ENCODE results near the gene SDCCAG8. TPM values are rescaled to one million over a fixed set of nuclear protein-coding genes. Genes with fewer than 3 reads are reported as not detected.

SDCCAG8 gene
- total RNA-seq, 1 experiment from 2014 or later, result 18.7 TPM

DNA sequence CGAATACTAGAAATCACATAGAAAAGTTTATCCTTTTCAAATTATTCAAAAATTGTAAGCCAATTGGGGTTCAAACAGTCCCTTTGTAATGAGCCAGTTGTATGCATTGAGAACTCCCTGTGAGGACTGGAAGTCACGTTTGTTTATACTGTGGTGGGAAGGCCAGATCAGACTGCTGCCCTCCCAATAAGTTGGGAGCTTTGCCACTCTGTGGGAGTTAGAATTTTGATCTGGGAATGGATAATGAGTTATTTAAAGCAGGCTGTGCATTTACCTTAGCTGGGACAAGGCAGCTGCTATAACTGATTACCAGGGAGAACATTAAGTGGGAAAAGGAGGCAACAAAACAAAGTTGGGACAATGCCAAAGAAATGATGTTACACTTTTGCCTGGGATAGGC lies 178.8 kb downstream of the SDCCAG8 start:
- no peak for DNase-seq (ENCODE audit: low spot score)
- in situ Hi-C loops (cut with HindIII; ENCODE audit: low sequenced_read_pairs), result no loop called here

DNA sequence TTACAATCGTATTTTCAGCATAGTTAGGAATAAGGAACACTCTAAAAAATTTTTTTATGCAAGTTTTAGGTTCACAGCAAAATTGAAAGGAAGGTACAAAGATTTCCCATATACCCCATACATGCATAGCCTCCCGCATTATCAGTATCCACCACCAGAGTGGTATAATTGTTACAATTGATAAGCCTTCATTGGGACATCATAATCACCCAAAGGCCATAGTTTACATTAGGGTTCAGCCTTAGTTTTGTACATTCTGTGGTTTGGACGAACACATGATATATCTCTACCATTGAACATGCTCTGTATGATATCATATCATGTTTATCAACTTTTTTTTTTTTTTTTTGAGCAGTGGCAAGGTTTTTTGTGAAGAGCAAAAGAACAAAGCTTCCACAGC lies 180.0 kb downstream of the SDCCAG8 start:
- DNase-seq (ENCODE audit: low spot score), result no peak
- in situ Hi-C loops (cut with HindIII; ENCODE audit: low sequenced_read_pairs), result no loop called here

DNA sequence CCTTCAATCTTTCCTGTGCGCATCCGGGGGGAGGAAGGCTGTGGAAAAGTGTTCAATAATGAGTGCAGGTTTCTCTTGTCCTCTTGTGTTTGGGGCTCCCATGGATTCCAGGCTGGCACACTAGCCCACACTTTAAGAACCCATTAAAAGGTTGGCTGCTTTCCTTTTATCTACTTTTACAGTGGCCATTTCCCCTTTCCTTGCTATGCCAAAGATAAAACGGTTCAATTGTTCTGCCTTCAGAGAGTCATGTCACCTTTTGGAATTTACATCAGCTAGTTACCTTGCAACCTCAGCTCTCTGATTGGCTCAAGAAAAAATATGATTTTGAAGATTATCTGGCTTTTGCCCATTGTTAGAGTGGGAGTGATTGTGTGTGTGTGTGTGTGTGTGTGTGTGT lies 182.3 kb downstream of the SDCCAG8 start:
- DNase-seq (ENCODE audit: low spot score), result no peak
- in situ Hi-C loops (cut with HindIII; ENCODE audit: low sequenced_read_pairs), result no loop called here

DNA sequence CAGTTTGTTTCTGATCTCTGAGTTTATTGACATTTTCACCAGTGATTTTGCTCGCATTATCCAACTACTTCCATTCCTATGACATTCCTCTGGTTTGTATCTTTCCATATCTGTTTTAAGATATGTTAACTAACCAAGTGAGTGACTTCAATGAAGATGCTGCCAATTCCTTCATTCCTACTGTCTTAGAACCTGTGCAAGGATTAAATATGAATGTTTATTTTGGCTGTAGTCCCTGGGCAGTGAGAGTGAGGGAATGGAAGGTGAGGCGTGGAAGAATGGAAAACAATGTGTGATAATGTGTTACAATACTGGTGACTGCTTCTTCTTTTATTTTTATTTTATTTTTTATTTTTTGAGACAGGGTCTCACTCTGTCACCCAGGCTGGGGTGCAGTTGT lies 183.0 kb downstream of the SDCCAG8 start:
- in situ Hi-C loops (cut with HindIII; ENCODE audit: low sequenced_read_pairs), result no loop called here
- DNase-seq (ENCODE audit: low spot score), result no peak

DNA sequence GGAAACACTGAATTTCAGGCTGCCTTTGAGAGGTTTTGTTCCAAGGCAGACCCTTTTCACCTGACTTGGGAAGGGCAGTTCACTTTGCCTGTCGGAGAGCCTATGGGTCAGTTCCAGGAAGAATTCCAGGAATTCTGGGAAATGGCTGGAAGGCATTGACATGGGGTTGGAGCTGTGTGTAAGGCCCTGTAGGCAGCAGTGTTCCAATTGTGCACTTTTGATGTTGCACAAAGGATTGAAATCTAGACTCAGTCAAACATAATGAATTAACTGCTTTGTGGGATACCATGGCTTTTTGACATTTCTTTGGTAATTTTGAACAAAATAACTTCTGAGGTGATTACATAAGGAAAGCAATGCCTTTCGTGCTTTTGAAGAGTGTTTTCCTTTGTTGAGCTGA lies 184.6 kb downstream of the SDCCAG8 start:
- DNase-seq (ENCODE audit: low spot score), result no peak
- in situ Hi-C loops (cut with HindIII; ENCODE audit: low sequenced_read_pairs), result no loop called here

DNA sequence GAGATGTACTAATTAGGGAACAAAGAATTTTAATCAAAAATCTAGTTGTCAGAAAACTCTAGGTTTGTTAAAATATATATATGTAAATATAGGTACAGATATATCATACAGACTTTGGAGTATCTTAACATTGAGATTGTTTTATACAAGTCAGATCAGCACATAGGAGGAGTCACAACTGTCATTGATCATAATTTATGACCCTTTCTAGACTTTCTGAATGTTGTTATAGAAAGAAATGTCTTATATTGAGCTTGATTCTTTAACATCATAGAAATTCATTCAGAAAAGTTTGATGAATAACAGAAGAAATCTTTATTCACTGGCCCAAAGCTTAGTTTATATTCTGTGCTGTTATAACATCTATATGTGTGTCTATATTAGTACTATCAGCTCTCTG lies 185.8 kb downstream of the SDCCAG8 start:
- in situ Hi-C loops (cut with HindIII; ENCODE audit: low sequenced_read_pairs), result no loop called here

DNA sequence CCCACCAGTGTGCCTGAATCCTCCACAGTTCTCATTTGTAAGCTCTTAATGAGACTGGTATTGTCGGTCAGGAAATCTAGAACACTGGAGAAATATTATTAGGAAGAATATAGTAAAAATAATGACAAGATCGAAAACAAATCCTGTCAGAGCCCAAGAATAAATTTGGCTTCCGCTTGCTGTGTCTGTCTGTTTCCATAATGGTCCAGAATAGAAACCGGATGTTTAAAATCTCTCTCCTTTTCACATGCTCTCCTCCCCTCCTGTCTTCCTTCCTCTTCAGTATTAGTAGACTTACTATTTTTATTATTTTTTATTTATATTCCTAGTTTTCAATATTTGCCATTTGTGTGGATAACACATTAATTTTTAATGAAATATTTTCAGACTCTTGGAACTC lies 187.7 kb downstream of the SDCCAG8 start:
- in situ Hi-C loops (cut with HindIII; ENCODE audit: low sequenced_read_pairs), result no loop called here
- DNase-seq (ENCODE audit: low spot score), result no peak

More for the DNA sequence above, 185.8 kb downstream of the SDCCAG8 start:
- DNase-seq (ENCODE audit: low spot score), result no peak

DNA sequence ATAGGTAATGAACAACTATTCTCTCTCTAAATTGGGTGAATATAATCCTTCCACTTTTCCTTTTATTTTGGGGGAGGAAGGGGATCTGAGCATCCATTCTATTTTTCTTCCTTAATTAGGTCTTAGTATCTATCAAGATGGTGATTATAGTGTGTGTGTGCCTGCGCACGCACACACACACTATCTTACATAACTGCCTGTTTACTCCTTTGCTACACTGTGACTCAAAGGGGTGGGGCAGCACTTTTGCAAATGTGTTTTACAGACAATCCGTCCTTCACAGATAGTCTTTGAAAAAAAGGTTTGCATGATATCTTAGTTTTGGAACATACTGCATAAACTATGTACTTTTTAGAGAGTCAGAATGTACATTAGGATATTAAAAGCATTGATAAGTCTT lies 191.5 kb downstream of the SDCCAG8 start:
- in situ Hi-C loops (cut with HindIII; ENCODE audit: low sequenced_read_pairs), result no loop called here
- DNase-seq (ENCODE audit: low spot score), result no peak

DNA sequence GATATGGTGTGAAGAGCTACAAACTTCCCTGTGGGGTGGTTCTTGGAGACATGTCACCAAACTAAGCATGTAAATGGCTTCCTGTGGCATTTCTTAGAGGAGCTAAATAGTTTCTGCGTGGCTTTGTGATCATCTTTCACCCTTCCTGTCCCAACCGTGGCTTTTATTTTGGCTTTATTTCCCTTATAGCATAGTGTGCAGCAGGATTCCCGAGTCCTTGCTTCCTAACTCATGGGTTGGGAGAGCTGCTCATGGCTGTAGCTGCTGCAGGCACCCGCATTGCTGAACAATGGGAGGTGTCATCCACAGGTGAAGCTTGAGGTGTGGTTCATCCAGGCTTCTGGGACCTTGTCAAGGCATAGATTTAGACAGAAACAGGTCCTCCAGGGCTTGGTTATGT lies 192.0 kb downstream of the SDCCAG8 start:
- in situ Hi-C loops (cut with HindIII; ENCODE audit: low sequenced_read_pairs), result no loop called here
- no peak for DNase-seq (ENCODE audit: low spot score)

DNA sequence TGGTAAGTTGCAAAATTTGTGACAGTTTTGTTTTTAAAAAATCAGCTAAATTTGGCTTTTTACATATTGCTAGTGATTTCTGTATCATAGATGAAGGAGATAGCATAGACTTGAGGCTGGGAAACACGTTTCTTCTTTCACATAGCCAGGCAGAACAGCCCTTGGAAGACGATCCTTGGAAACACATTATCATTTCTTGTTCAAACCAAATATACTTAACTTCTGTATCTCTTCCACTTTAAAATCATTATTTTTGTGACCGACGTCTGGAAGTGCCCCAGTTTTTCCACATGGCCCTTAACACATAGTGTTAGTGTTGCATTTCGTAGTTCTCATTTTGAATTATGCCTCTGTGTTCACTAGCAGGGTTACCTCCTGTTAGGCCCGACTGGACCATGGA lies 193.5 kb downstream of the SDCCAG8 start:
- DNase-seq (ENCODE audit: low spot score), result no peak
- in situ Hi-C loops (cut with HindIII; ENCODE audit: low sequenced_read_pairs), result no loop called here

DNA sequence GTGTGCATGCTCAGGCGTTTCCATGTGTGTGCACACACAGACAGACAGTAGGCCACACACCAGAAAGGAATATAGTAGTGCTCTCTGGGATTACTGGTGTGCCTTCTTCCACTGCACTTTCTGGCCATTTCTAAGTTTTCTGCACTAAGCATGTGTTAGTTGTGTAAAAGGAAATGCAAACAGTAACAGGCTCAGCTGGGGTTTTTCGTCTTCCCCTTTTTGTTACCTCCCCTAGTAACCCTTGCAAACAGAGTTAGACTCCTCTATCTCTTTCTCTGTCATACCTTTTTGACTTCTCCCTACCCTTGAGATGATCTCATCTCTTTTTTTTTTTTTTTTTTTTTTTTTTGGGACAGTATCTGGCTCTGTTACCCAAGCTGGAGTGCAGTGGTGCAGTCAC lies 196.3 kb downstream of the SDCCAG8 start:
- in situ Hi-C loops (cut with HindIII; ENCODE audit: low sequenced_read_pairs), result no loop called here
- no peak for DNase-seq (ENCODE audit: low spot score)

DNA sequence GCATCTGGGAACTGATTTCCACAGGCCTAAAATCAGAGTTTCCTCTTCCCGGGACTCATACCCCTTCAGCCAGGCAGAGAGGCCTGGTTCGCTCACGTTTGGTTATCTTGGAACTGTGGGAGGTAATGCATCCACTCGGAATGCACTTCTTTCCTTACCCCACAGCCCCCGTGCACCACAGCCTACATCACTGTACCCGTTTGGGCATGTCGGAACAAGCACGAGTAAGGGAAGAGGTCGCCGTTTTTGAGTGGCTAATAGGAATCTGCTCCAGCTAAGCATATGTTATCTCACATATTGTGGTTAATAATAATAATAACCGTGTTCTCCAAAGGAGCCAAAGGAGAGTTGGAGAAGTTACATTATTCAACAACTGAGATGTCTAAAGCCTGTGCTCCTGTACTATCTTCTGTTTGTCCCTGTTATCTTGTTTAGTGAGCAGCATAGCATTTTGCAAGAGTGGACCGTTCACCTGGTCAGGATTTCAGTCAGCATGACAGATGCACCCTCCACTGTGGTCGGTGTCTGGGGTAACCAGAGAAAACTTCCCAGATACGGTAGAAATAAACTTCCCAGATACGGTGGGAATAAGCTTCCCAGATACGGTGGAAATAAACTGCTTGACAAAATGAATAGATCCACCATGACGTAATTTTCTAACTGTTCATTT lies 198.6 kb downstream of the SDCCAG8 start:
- DNase-seq (ENCODE audit: low spot score), result no peak
- in situ Hi-C loops (cut with HindIII; ENCODE audit: low sequenced_read_pairs), result no loop called here

DNA sequence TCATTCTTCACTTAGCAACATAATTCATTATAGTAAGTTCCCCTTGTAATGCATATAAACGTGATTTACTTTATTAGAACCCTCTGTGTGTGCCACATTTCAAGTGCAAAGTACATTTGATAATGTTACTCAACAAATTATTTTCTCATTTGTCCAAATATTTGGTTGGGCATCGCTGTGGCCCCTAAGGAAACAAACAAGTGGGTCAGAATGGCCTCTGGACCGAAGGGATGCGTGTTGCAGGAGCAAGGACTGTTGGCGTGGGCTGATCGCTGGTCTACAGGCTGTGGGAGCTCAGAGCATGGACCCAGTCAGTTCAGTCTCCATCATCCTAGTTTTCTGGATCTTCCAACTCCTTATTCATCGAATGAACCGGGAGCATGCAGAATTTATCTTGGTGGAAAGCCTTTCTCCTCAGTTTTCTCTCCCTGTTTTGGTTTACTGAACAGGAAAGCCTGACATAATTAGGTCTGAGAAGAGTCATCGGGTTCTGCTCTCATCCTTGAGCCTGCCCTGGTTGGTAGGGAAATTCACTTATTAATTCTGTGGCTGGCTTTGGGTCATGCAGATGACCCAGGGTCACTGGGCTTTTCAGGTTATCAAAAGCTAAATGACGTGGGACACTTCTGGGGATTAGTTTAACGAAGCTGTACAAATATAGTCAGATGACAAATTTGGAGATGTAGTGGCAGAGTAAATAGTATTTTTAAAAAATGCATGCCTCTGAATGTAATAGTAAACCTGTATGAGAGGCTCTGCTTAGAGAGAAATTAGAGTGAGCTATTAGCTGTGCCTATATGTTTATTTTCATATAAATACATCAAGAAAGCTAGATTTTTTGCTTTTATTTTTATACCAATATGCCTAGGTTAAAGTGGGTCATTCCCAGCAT lies 200.2 kb downstream of the SDCCAG8 start:
- no peak for DNase-seq (ENCODE audit: low spot score)
- in situ Hi-C loops (cut with HindIII; ENCODE audit: low sequenced_read_pairs), result no loop called here

DNA sequence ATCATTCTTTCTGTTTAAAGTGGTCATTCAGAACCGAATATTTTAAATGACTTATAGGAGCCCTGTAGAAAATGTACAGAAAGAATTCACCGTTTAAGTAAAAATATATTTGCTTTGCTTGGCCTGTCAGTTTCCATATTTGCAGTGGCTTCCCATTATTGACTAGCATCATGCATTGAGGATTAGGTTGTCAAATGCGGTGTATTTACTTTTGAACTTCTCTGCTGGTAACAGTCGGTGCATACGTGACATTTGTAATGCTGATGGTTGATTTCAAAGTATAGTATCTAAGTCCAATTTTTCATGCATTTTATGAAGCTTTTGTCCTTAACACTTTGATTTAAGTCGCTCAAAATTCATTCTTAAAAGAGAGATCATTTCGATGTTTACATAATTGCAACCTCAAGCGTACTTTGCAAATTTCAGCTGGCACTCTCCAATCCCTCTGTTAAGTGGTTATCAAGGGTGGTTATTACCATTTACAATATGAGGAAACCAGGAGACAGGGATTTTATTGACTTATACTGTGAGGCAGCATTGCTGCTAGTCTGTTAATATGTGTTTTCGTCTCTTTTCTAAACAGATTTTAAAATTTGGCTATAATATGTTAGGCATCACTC lies 201.6 kb downstream of the SDCCAG8 start:
- DNase-seq (ENCODE audit: low spot score), result no peak
- in situ Hi-C loops (cut with HindIII; ENCODE audit: low sequenced_read_pairs), result no loop called here

DNA sequence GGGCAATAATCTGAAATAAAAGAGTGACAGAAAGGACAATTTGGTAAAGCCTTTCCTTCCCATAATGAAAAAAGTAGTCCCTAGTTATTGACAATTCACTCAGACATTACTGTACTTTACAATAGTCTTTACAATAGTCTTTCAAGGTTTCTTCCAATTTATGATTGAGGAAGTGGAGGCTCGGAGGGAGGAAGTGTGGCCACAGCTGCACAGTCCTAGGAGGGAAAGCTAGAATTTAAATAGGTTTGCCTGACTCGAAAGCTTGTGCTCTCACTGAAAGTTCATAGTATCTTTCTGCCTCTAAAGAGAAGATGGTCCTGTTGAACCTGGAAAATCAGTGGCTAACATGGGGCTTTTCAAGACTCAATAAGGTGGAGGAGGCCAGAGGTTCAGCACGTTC lies 203.2 kb downstream of the SDCCAG8 start:
- DNase-seq (ENCODE audit: low spot score), result no peak
- in situ Hi-C loops (cut with HindIII; ENCODE audit: low sequenced_read_pairs), result no loop called here

DNA sequence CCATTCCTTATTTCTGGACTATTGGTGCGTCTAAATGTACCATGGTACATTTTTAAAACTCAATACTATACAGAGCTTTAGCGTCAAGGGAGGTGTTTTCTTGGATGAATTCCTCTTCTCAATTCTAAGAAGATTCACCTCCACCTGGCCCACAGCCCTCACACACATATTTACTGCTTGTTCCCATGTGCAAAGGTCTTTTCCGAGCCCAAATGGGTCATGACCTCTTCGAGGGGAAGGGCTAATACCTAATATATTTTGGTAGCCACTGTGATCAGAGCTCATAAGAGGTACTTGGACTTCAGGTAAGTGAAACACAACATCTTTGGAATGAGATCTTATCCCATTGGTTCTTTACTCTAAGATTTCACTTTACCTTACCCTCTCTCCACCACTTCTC lies 205.9 kb downstream of the SDCCAG8 start:
- no peak for DNase-seq (ENCODE audit: low spot score)
- in situ Hi-C loops (cut with HindIII; ENCODE audit: low sequenced_read_pairs), result no loop called here

DNA sequence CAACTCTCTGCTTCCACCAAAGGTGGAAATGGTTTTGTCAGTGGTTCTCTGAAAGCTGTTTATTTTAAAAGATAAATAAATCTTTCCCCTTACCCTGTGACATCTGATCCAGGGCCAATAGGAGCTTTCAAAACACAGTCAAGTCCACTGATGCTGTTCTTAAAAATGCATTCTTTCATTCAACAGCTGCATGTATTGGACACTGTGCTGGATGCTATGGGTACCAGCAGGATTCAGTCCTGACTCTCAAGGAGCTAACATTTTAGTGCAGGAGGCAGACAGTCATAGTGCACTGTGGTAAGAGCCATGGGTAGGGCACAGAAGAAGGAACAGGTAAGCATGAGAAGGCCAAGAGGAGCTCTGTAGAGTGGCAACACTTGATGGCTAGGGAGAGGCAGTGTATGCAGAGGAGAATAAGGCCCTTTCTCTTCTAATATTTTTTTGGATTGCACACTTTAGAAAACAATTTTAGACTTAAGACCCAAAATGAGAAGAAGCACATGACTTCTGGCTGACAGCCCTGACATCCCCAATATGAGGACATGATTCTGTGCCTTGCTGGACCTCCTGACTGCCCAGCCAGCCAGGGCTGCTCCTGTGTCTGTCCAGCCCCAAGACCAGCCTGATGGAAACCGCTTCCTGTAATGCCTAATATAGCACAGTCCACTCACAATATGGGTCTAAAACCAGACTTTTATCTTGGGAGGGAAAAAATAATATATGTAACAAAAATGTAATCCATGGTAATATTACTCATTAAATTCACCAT lies 207.3 kb downstream of the SDCCAG8 start:
- DNase-seq (ENCODE audit: low spot score), result no peak
- in situ Hi-C loops (cut with HindIII; ENCODE audit: low sequenced_read_pairs), result no loop called here

DNA sequence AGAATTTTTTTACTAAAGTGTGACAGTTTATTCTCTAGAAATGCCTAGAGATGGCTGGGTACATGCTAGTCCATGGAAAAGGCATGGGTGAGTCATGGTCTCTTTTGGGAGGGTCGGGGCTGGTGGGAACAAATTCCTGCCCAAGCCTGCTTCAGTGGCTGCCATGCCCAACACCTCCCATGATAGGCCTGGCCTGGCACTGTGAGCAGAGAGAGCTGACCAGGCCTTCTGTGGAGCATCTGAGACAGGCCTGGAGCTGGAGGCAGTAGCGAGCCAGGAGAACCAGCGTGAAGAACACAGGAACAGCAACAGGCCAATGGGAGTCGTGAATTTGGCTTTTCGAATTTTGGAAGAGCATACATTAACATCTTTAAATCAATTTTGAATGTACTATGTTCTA lies 209.2 kb downstream of the SDCCAG8 start:
- no peak for DNase-seq (ENCODE audit: low spot score)
- in situ Hi-C loops (cut with HindIII; ENCODE audit: low sequenced_read_pairs), result no loop called here

DNA sequence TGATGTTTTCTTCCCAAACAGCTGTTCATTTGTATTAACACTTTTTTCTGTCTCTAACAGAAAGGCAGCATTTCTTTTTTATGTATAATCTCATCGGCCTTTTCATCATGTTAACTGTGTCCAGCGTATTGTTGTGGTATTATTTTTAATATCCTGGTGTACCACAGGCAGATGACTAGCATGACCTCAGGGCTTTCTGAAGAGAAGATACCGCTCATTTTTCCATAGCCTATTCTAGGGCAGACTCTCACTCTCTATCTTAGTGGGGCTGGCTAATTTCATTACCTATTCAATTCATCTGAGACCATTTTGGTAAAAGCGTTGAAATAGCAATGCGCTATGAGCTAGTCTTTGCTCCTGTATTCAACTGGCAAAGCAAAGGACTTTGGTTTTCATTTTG lies 209.9 kb downstream of the SDCCAG8 start:
- no peak for DNase-seq (ENCODE audit: low spot score)
- in situ Hi-C loops (cut with HindIII; ENCODE audit: low sequenced_read_pairs), result no loop called here

DNA sequence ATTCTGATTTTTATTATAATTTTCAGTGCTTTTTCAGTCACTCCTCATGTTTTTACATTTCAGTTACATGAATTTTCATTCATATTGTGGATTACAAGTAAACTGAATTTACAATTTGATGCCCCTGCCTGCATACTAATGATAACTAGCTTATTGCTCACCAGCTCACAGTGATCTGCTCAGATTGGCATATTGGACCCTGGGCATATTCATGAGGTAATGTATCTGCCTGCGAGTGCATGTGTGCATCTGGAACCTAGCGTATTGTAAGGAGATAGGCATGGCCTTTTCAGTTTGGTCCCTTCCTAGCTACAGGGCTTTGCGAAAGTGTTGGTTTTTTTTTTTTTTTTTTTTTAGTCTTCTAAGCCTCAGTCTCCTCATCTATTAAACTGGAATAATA lies 213.7 kb downstream of the SDCCAG8 start:
- in situ Hi-C loops (cut with HindIII; ENCODE audit: low sequenced_read_pairs), result no loop called here
- no peak for DNase-seq (ENCODE audit: low spot score)

Measured in G401 (cell line).